Activated CD4-positive, alpha-beta memory T cell treated with anti-CD3 and anti-CD28 coated beads, Interleukin-2, amount 10 ng/mL, durations not matched to agents 7 days and 5 days (primary cell): ENCODE measurements around the gene CYP2A7. TPM values are rescaled to one million over a fixed set of nuclear protein-coding genes. Genes with fewer than 3 reads are reported as not detected.
A peak's percentile ranks its signal among the peaks of the same experiment; 100 is the strongest.
"Not testable (repeated sequence)": the region's sequence is repeated elsewhere in the genome, so short reads cannot be mapped to it uniquely, and the experiment has no call there.

Experiments
- CTCF ChIA-PET: fragments of 350-600 bp; sonication (Branson Sonifier 250); formaldehyde crosslinking; loops from one replicate; lab custom pipeline; 2021; ENCODE audit warnings: antibody characterized with exemption, inconsistent platforms; lab: Charles Lee
- POLR2A ChIA-PET: fragments of 350-600 bp; sonication (Branson Sonifier 250); formaldehyde crosslinking; loops from one replicate; lab custom pipeline; 2021; ENCODE audit warnings: antibody characterized with exemption; lab: Charles Lee
- DNase-seq: peaks from one replicate; pipeline ENCODE4 v3.0.0-alpha.2; 2020
- H3K27ac Mint-ChIP-seq: one replicate; pipeline ENCODE4 v1.8.0; 2021; ENCODE audit warnings: mild to moderate bottlenecking, mixed read lengths
- H3K27me3 Mint-ChIP-seq: one replicate; pipeline ENCODE4 v1.8.0; 2021; ENCODE audit warnings: mixed read lengths
- H3K36me3 Mint-ChIP-seq: one replicate; pipeline ENCODE4 v1.8.0; 2021; ENCODE audit warnings: low read depth, mixed read lengths
- H3K4me1 Mint-ChIP-seq: one replicate; pipeline ENCODE4 v1.8.0; 2021; ENCODE audit warnings: mixed read lengths
- H3K4me3 Mint-ChIP-seq: one replicate; pipeline ENCODE4 v1.8.0; 2021; ENCODE audit warnings: mild to moderate bottlenecking, mixed read lengths
- H3K9me3 Mint-ChIP-seq: one replicate; pipeline ENCODE4 v1.8.0; 2021; ENCODE audit warnings: mixed read lengths
- total RNA-seq, 2 experiments: library from RNA; stranded (reverse); gene quantifications; one replicate each; pipeline ENCODE4 v1.2.3, GENCODE V29; 2021

Gene CYP2A7
- total RNA-seq, 2 experiments from 2014 or later, result not detected

- CTCF ChIA-PET, H3K36me3 Mint-ChIP-seq, DNase-seq, POLR2A ChIA-PET, H3K4me1 Mint-ChIP-seq, H3K9me3 Mint-ChIP-seq, H3K4me3 Mint-ChIP-seq, H3K27ac Mint-ChIP-seq: not testable (repeated sequence)
- peaks cover 44% of the 10 kb centered on the region for H3K27me3 Mint-ChIP-seq
Measured at GRCh38 chr19:40884187-40884931, 2.3 kb upstream of the CYP2A7 start.

GRCh38 chr19:40879349-40879748 lies 2.7 kb downstream of the CYP2A7 start:
- not testable (repeated sequence) for H3K27ac Mint-ChIP-seq, H3K4me3 Mint-ChIP-seq

GRCh38 chr19:40875526-40875951 lies 6.5 kb downstream of the CYP2A7 start:
- H3K9me3 Mint-ChIP-seq, H3K36me3 Mint-ChIP-seq, CTCF ChIA-PET: not testable (repeated sequence)
- peaks cover 18% of the 10 kb centered on the region for H3K4me1 Mint-ChIP-seq
- POLR2A ChIA-PET, result interaction anchor here (1.4 kb wide), 1 partner anchor 388 kb away, joined by 3 read pairs; no protein-coding TSS in a partner anchor
- H3K27me3 Mint-ChIP-seq, result peaks cover 55% of the 10 kb centered on the region
- peak overlapping the region; percentile 46 for H3K27ac Mint-ChIP-seq
- peak; percentile 97 for DNase-seq
- peak overlapping the region; percentile 39 for H3K4me3 Mint-ChIP-seq

More at GRCh38 chr19:40879349-40879748, 2.7 kb downstream of the CYP2A7 start:
- H3K36me3 Mint-ChIP-seq, DNase-seq, CTCF ChIA-PET, H3K9me3 Mint-ChIP-seq, POLR2A ChIA-PET: not testable (repeated sequence)
- Mint-ChIP-seq H3K27me3 (peaks cover 60% of the 10 kb centered on the region), H3K4me1 (peaks cover 19% of the 10 kb centered on the region)

- H3K36me3 Mint-ChIP-seq, DNase-seq, H3K9me3 Mint-ChIP-seq, CTCF ChIA-PET: not testable (repeated sequence)
- H3K4me3 Mint-ChIP-seq, result peak overlapping the region; percentile 39
- H3K4me1 Mint-ChIP-seq, result peaks cover 18% of the 10 kb centered on the region
- H3K27ac Mint-ChIP-seq, result peak overlapping the region; percentile 46
- POLR2A ChIA-PET, result interaction anchor here (1.4 kb wide), 1 partner anchor 389 kb away, joined by 3 read pairs; no protein-coding TSS in a partner anchor
- peaks cover 57% of the 10 kb centered on the region for H3K27me3 Mint-ChIP-seq
Measured at GRCh38 chr19:40874874-40875273, 7.2 kb downstream of the CYP2A7 start.

GRCh38 chr19:40873873-40874272 lies 8.2 kb downstream of the CYP2A7 start:
- H3K9me3 Mint-ChIP-seq, H3K36me3 Mint-ChIP-seq, CTCF ChIA-PET, H3K27ac Mint-ChIP-seq, POLR2A ChIA-PET, H3K4me3 Mint-ChIP-seq, DNase-seq: not testable (repeated sequence)
- Mint-ChIP-seq H3K4me1 (peaks cover 18% of the 10 kb centered on the region), H3K27me3 (peaks cover 48% of the 10 kb centered on the region)

GRCh38 chr19:40872209-40872608 lies 9.8 kb downstream of the CYP2A7 start:
- Mint-ChIP-seq H3K36me3 (peaks cover 2% of the 10 kb centered on the region), H3K27ac (no peak overlapping the region), H3K27me3 (peaks cover 36% of the 10 kb centered on the region), H3K9me3 (no peaks in the 10 kb centered on the region), H3K4me3 (no peak overlapping the region), H3K4me1 (peaks cover 18% of the 10 kb centered on the region)
- CTCF ChIA-PET, result no interaction called here
- POLR2A ChIA-PET, result no interaction called here
- DNase-seq, result no peak

GRCh38 chr19:40867701-40868100 lies 14.3 kb downstream of the CYP2A7 start:
- H3K27me3 Mint-ChIP-seq, result peaks cover 24% of the 10 kb centered on the region
- CTCF ChIA-PET, result no interaction called here
- H3K4me3 Mint-ChIP-seq, result no peak overlapping the region

GRCh38 chr19:40864739-40865496 lies 17.1 kb downstream of the CYP2A7 start:
- H3K27me3 Mint-ChIP-seq, result peaks cover 15% of the 10 kb centered on the region
- H3K9me3 Mint-ChIP-seq, H3K27ac Mint-ChIP-seq, POLR2A ChIA-PET, H3K4me1 Mint-ChIP-seq, H3K36me3 Mint-ChIP-seq, H3K4me3 Mint-ChIP-seq, DNase-seq: not testable (repeated sequence)
- CTCF ChIA-PET, result interaction anchor here (0.7 kb wide), 1 partner anchor 353 kb away, joined by 3 read pairs; no protein-coding TSS in a partner anchor

More at GRCh38 chr19:40867701-40868100, 14.3 kb downstream of the CYP2A7 start:
- Mint-ChIP-seq H3K27ac (no peak overlapping the region), H3K36me3 (no peaks in the 10 kb centered on the region), H3K4me1 (no peaks in the 10 kb centered on the region), H3K9me3 (no peaks in the 10 kb centered on the region)
- POLR2A ChIA-PET, result no interaction called here
- DNase-seq, result no peak

- Mint-ChIP-seq H3K36me3 (no peaks in the 10 kb centered on the region), H3K9me3 (no peaks in the 10 kb centered on the region), H3K27me3 (peaks cover 17% of the 10 kb centered on the region), H3K27ac (no peak overlapping the region), H3K4me1 (no peaks in the 10 kb centered on the region), H3K4me3 (no peak overlapping the region)
- ChIA-PET POLR2A (no interaction called here), CTCF (interaction anchor here (0.7 kb wide), 1 partner anchor 272 kb away, joined by 3 read pairs; no protein-coding TSS in a partner anchor)
- DNase-seq, result no peak
Measured at GRCh38 chr19:40862785-40863184, 19.2 kb downstream of the CYP2A7 start.

GRCh38 chr19:40862333-40862732 lies 19.7 kb downstream of the CYP2A7 start:
- Mint-ChIP-seq H3K9me3 (no peaks in the 10 kb centered on the region), H3K27me3 (peaks cover 15% of the 10 kb centered on the region), H3K36me3 (no peaks in the 10 kb centered on the region), H3K4me3 (no peak overlapping the region), H3K4me1 (no peaks in the 10 kb centered on the region), H3K27ac (no peak overlapping the region)
- POLR2A ChIA-PET, result no interaction called here
- no peak for DNase-seq
- CTCF ChIA-PET, result no interaction called here

GRCh38 chr19:40858109-40858508 lies 23.9 kb downstream of the CYP2A7 start:
- Mint-ChIP-seq H3K27ac (no peak overlapping the region), H3K9me3 (no peaks in the 10 kb centered on the region), H3K4me1 (no peaks in the 10 kb centered on the region), H3K36me3 (no peaks in the 10 kb centered on the region), H3K27me3 (peaks cover 14% of the 10 kb centered on the region), H3K4me3 (no peak overlapping the region)
- CTCF ChIA-PET, result no interaction called here
- POLR2A ChIA-PET, result no interaction called here
- no peak for DNase-seq

- H3K36me3 Mint-ChIP-seq, CTCF ChIA-PET, H3K4me3 Mint-ChIP-seq, POLR2A ChIA-PET, H3K9me3 Mint-ChIP-seq, DNase-seq, H3K27ac Mint-ChIP-seq: not testable (repeated sequence)
- peaks cover 11% of the 10 kb centered on the region for H3K4me1 Mint-ChIP-seq
- H3K27me3 Mint-ChIP-seq, result peaks cover 41% of the 10 kb centered on the region
Measured at GRCh38 chr19:40852467-40853152, 29.4 kb downstream of the CYP2A7 start.

GRCh38 chr19:40850277-40850676 lies 31.8 kb downstream of the CYP2A7 start, which contains the start of gene CYP2A6:
Gene CYP2A6 (minus strand): TSS chr19:40850447. CDS start chr19:40850426, 21 bp downstream.
- H3K27me3 Mint-ChIP-seq, result peaks cover 53% of the 10 kb centered on the region
- CTCF ChIA-PET, H3K36me3 Mint-ChIP-seq, H3K27ac Mint-ChIP-seq, H3K4me3 Mint-ChIP-seq, H3K9me3 Mint-ChIP-seq, DNase-seq, POLR2A ChIA-PET: not testable (repeated sequence)
- H3K4me1 Mint-ChIP-seq, result peaks cover 15% of the 10 kb centered on the region
